Peyer's patch (tissue), 4 donors: ENCODE results near the gene SLC7A4. TPM values are rescaled to one million over a fixed set of nuclear protein-coding genes. Genes with fewer than 3 reads are reported as not detected.

ENCODE experiments used
- DNase-seq, 3 donors: peaks; one replicate each; pipeline ENCODE4 v3.0.0-alpha.2; 2017 to 2019
- H3K27ac ChIP-seq, 4 donors: fragments of 200-600 bp; sonication (generic); one replicate each; pipeline ENCODE4 v1.5.1; 2016 to 2019
- H3K27me3 ChIP-seq, 2 donors: fragments of 200-600 bp; sonication (generic); one replicate each; pipeline ENCODE4 v1.5.1; 2019
- H3K36me3 ChIP-seq, 3 donors: fragments of 200-600 bp; sonication (generic); one replicate each; pipeline ENCODE4 v1.5.1; 2016 to 2019
- H3K4me1 ChIP-seq, 4 donors: fragments of 200-600 bp; sonication (generic); one replicate each; pipeline ENCODE4 v1.5.1; 2016 to 2019
- H3K4me3 ChIP-seq, 4 donors: fragments of 200-600 bp; sonication (generic); 1 replicate in 3 of 4; 2 replicates in 1 of 4; pipeline ENCODE4 v1.5.1; 2016 to 2019; ENCODE audit warnings: mild to moderate bottlenecking in 1 of 4
- H3K9me3 ChIP-seq, 4 donors: fragments of 200-600 bp; sonication (generic); one replicate each; pipeline ENCODE4 v1.5.1; 2016 to 2019; ENCODE audit warnings: mild to moderate bottlenecking in 1 of 4
- POLR2A ChIP-seq, 2 donors: fragments of 450-650 bp; IDR thresholded peaks; one replicate each; pipeline ENCODE4 v1.5.1; 2017; ENCODE audit warnings: antibody characterized with exemption in 2 of 2, mild to moderate bottlenecking in 2 of 2, moderate library complexity in 2 of 2
- total RNA-seq, 4 donors: library from RNA; depleted of rRNA; stranded (reverse); fragments of >200 nt; gene quantifications; one replicate each; pipeline ENCODE4 v1.1.0, GENCODE V29; 2016
- TF ChIP-seq, protein P1 (sequence below), 6 experiments: fragments of 450-650 bp in 4 of 6; fragments of 200-600 bp in 2 of 6; sonication (generic) in 1 of 6; IDR thresholded peaks; one replicate each; pipeline ENCODE4 v1.5.1; 2017 to 2019; ENCODE audit warnings: antibody characterized with exemption in 6 of 6, mild to moderate bottlenecking in 3 of 6, moderate library complexity in 1 of 6

SLC7A4 gene
- total RNA-seq, 4 donors from 2014 or later = 0.40 to 3.7 (median 2.2) TPM

DNA sequence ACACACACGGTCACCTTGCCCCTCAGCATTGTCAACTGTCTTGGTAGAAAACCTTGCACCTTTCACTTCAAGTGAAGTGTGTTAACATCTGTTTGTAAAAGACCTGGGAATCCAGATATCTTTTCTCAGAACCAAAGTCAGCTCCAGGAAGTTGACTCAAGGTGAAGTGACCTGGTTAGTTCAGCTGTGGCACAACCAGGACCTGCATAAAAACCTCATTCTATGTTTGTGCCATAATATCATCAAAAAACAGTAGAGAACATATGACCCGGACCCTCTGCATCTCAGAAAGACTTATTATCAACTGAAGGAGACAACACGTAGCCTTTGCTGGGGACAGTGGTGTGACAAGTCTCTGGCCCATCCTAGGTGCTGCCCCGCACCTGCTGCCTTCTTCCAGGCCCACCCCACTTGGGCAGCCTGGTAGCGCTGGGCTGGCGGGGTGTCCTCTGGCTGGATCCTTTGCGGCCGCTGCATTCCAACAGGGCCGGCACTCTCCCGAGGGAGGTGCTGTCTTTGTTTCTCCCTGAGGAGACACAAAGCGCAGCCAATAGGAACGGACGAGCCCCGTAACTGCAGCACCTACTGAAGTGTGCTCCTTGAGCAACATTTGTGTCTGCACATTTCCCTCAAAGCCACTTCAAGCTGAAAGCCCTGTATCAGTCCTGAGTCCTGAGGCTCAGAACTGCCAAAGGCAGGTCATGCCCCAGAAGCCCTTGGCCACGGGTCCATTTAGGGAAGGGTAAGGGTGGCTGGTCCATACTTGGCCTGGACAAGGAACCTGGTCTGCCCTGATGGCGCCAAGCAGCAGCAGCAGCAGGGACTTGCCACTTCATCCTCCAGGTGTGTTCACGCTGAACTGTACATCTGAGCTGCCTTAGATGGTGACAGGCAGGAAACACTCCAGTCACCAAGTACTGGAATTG is 38.6 kb upstream of the SLC7A4 start:
- H3K9me3 ChIP-seq = no peaks in the 10 kb centered on the region
- no peak overlapping the region for H3K4me3 ChIP-seq
- no peaks in the 10 kb centered on the region for H3K4me1 ChIP-seq
- no peak overlapping the region for H3K27ac ChIP-seq
- no peaks in the 10 kb centered on the region for H3K36me3 ChIP-seq
- no peaks in the 10 kb centered on the region for H3K27me3 ChIP-seq
- peak in 1 of 3 donors; percentile 27 for DNase-seq
- TF ChIP-seq, protein P1, sequence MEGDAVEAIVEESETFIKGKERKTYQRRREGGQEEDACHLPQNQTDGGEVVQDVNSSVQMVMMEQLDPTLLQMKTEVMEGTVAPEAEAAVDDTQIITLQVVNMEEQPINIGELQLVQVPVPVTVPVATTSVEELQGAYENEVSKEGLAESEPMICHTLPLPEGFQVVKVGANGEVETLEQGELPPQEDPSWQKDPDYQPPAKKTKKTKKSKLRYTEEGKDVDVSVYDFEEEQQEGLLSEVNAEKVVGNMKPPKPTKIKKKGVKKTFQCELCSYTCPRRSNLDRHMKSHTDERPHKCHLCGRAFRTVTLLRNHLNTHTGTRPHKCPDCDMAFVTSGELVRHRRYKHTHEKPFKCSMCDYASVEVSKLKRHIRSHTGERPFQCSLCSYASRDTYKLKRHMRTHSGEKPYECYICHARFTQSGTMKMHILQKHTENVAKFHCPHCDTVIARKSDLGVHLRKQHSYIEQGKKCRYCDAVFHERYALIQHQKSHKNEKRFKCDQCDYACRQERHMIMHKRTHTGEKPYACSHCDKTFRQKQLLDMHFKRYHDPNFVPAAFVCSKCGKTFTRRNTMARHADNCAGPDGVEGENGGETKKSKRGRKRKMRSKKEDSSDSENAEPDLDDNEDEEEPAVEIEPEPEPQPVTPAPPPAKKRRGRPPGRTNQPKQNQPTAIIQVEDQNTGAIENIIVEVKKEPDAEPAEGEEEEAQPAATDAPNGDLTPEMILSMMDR (IDR thresholded peaks at IDR 0.05) = no peak
- TF ChIP-seq POLR2A (IDR thresholded peaks at IDR 0.05) = no peak

DNA sequence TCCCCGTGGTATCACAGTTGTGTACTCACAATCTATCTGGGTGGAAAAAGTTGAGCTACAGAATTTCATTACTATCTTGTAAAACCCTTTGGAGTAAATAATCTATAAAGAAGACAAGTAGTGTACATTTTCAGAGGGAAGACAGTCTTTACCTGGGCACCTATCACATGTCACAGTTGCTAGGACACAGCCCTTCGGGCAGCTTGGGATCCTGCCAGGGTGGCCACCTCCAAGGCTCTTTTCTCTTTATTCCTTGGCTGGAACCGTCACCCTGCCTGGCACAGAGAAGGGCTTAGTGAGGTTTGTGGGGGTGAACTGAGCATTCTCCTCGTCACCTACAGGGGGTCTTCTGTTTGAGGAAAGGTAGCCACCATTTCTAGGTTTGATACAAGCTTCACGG is 37.0 kb upstream of the SLC7A4 start:
- no peaks in the 10 kb centered on the region for H3K27me3 ChIP-seq
- no peak for DNase-seq
- H3K4me3 ChIP-seq = no peak overlapping the region

DNA sequence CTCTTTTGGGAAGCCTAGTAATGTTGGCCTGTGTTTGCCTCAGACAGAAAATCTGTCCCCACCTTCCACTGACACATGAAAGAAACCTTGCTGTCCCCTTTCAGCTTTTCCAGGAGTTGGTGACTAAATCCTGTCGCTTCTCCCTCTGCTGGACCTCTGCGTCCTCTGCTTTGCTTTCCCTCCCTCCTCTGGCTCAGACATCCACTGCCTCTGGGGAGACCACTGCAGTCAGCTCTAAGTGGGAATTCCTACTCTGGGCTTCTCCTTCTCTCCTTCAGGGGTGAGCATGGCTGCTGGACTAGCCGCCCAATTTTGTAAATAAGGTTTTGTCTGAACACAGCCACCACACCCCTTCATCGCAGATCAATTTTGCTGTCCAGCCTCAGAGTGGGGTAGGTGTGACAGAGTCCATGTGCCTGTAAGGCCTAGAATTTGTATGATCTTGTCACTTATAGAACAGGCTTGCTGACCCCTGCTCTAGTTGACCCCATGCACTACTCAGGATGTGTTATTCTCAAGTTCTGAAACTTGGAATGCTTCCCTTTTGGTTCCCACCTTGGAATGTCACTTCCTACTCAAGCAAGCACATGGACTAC is 36.4 kb upstream of the SLC7A4 start:
- H3K27ac ChIP-seq = no peak overlapping the region
- H3K4me3 ChIP-seq = no peak overlapping the region
- TF ChIP-seq POLR2A (IDR thresholded peaks at IDR 0.05) = no peak
- TF ChIP-seq, protein P1 (IDR thresholded peaks at IDR 0.05) = no peak
- DNase-seq = peak in 1 of 3 donors; percentile 22
- H3K36me3 ChIP-seq = no peaks in the 10 kb centered on the region
- H3K9me3 ChIP-seq = no peaks in the 10 kb centered on the region
- no peaks in the 10 kb centered on the region for H3K4me1 ChIP-seq
- no peaks in the 10 kb centered on the region for H3K27me3 ChIP-seq

More for the DNA sequence above, 37.0 kb upstream of the SLC7A4 start:
- no peaks in the 10 kb centered on the region for H3K36me3 ChIP-seq
- no peaks in the 10 kb centered on the region for H3K9me3 ChIP-seq
- H3K27ac ChIP-seq = no peak overlapping the region
- TF ChIP-seq, protein P1 (IDR thresholded peaks at IDR 0.05) = no peak
- TF ChIP-seq POLR2A (IDR thresholded peaks at IDR 0.05) = no peak
- H3K4me1 ChIP-seq = no peaks in the 10 kb centered on the region

DNA sequence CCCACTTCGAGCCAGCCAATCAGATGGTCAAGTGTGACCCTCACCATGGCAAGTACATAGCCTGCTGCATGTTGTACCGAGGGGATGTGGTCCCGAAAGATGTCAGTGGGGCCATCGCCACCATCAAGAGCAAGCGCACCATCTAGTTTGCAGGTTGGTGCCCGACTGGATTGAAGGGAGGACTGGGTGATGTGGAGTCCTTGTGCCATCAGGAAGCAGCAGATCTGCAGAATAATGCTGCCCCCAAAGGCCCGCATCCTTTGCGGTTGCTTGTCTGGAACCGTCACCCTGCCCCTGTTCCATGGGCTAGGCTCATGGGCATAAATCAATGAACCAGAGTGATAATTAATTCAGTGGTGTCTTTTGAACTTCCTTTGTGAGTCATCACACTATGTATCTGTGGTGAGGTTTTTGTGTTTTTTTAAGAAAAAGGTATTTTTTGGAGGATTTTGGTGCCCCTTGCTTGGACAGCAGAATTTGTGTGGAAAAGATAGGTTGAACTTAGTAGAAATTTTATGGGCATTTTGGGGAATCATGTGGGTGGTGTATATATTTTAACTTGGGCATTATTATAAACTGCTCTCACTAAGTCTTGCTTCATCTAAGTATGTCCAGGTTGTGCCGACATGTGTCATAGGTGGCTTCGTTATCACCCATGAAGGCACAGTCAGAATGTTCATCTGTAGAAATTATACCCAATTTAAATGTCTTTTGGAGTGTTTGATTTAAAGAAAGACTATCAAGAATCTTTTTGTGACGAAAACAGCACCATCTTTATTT is 35.7 kb upstream of the SLC7A4 start:
- H3K27me3 ChIP-seq = no peaks in the 10 kb centered on the region
- DNase-seq = no peak
- no peak overlapping the region for H3K4me3 ChIP-seq
- H3K27ac ChIP-seq = no peak overlapping the region
- no peaks in the 10 kb centered on the region for H3K4me1 ChIP-seq
- H3K36me3 ChIP-seq = no peaks in the 10 kb centered on the region
- H3K9me3 ChIP-seq = no peaks in the 10 kb centered on the region
- TF ChIP-seq POLR2A (IDR thresholded peaks at IDR 0.05) = no peak
- TF ChIP-seq, protein P1 (IDR thresholded peaks at IDR 0.05) = no peak

DNA sequence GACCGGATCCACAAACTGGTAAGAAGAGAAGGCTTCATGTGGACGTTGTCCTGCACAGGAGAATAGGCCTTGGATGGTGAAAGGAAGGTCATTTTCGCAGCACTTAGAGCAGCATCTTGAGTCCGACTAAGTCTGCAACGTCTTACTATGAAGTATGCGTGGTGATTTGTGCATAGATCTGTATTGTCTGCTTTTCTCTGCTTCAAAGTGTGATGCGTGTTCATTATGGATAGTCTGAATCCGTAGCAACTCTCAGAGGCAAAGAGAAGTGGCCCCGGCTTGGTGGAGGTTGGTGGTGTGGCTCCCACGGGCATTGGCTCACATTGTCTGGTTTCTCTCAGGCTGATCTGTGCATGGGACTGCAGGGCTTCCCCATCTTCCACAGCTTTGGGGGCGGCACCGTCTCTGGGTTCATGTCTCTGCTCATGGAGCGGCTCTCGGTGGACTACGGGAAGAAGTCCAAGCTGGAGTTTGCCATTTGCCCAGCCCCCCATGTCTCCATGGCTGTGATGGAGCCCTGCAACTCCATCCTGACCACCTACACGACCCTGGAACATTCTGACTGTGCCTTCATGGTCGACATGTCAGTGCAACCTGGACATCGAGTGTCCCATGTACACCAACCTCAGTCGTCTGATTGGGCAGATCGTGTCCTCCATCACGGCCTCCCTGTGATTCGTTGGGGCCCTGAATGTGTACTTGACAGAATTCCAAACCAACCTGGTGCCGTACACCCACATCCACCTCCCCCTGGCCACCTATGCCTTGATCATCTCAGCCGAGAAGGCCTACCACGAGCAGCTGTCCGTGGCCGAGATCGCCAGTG is 34.9 kb upstream of the SLC7A4 start:
- peak in 1 of 3 donors; percentile 27 for DNase-seq
- no peak overlapping the region for H3K27ac ChIP-seq
- no peaks in the 10 kb centered on the region for H3K9me3 ChIP-seq
- H3K36me3 ChIP-seq = no peaks in the 10 kb centered on the region
- no peak overlapping the region for H3K4me3 ChIP-seq
- no peaks in the 10 kb centered on the region for H3K27me3 ChIP-seq
- TF ChIP-seq POLR2A (IDR thresholded peaks at IDR 0.05) = no peak
- TF ChIP-seq, protein P1 (IDR thresholded peaks at IDR 0.05) = no peak
- H3K4me1 ChIP-seq = no peaks in the 10 kb centered on the region
